ENCODE data around the gene ZNF124. TPM values are rescaled to one million over a fixed set of nuclear protein-coding genes. Genes with fewer than 3 reads are reported as not detected.
"Not testable (repeated sequence)": the region's sequence is repeated elsewhere in the genome, so short reads cannot be mapped to it uniquely, and the experiment has no call there.

Gene ZNF124
- total RNA-seq, 1 experiment from 2014 or later, result 18.8 TPM

DNA sequence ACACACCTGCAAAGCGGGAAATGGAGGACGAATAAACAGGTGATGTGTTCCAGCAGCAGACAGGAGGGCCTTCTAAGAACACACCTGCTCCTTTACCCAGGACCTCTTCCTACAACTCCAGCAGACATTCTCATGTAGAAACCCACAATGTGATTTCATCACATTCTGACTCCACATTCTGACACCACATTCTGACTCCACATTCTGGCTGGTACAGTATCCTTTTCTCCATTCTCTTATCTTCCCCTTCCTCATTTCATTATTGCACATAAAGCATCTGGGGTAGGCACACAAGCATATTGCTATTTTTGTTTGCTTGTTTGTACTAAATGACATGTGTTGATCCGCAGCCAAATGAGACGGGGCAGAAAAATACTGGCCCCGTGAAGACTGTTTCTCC lies 3.6 kb upstream of the ZNF124 start:
- no peaks in the 10 kb centered on the region for H3K4me1 Mint-ChIP-seq (ENCODE audit: insufficient read depth, unreplicated experiment)
- intact Hi-C loops (cut with micrococcal nuclease), result loop anchor here (10.0 kb wide), 1 partner anchor 251 kb away; no protein-coding TSS in a partner anchor
- no peak for DNase-seq (ENCODE audit: unreplicated experiment)
- POLR2A ChIA-PET, result no interaction called here
- CTCF ChIA-PET, result interaction anchor here (0.6 kb wide), 1 partner anchor 32 kb away, joined by 3 read pairs; no protein-coding TSS in a partner anchor
- TF ChIP-seq, protein P1, sequence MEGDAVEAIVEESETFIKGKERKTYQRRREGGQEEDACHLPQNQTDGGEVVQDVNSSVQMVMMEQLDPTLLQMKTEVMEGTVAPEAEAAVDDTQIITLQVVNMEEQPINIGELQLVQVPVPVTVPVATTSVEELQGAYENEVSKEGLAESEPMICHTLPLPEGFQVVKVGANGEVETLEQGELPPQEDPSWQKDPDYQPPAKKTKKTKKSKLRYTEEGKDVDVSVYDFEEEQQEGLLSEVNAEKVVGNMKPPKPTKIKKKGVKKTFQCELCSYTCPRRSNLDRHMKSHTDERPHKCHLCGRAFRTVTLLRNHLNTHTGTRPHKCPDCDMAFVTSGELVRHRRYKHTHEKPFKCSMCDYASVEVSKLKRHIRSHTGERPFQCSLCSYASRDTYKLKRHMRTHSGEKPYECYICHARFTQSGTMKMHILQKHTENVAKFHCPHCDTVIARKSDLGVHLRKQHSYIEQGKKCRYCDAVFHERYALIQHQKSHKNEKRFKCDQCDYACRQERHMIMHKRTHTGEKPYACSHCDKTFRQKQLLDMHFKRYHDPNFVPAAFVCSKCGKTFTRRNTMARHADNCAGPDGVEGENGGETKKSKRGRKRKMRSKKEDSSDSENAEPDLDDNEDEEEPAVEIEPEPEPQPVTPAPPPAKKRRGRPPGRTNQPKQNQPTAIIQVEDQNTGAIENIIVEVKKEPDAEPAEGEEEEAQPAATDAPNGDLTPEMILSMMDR (IDR thresholded peaks at IDR 0.05; ENCODE audit: unreplicated experiment), result no peak
- no peaks in the 10 kb centered on the region for H3K36me3 Mint-ChIP-seq (ENCODE audit: insufficient read depth, unreplicated experiment)
- peaks cover 25% of the 10 kb centered on the region for H3K9me3 Mint-ChIP-seq (ENCODE audit: unreplicated experiment)
- no TSS peak for BruUV-seq (replicated peaks)
- H3K27me3 Mint-ChIP-seq (ENCODE audit: insufficient read depth, unreplicated experiment), result no peaks in the 10 kb centered on the region
- no peak overlapping the region for H3K4me3 Mint-ChIP-seq (ENCODE audit: unreplicated experiment)
- H3K27ac Mint-ChIP-seq (ENCODE audit: low read depth, unreplicated experiment), result no peak overlapping the region

DNA sequence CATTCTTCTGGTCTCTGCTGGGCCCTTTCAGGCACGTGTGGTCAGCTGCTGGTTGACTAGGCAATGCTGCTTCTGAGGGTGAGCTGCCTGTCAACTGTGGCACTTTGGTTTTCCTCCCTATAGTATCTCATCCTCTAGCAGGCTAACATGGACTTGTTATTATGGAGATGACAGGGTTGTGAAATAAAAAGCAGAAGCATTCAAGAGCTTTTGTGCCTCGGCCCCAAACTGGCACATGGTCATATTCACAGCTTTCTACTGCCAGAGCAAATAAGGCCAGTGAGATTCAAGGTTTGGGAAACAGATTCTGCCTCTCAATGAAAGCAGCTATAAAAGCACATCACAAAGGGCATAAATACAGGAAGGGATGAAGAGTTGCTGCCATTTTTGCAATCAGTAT lies 1.6 kb upstream of the ZNF124 start:
- TF ChIP-seq, protein P1 (IDR thresholded peaks at IDR 0.05; ENCODE audit: unreplicated experiment), result no peak
- no peaks in the 10 kb centered on the region for H3K36me3 Mint-ChIP-seq (ENCODE audit: insufficient read depth, unreplicated experiment)
- CTCF ChIA-PET, result interaction anchor here (0.7 to 0.9 kb wide), 3 partner anchors 17 to 217 kb away, joined by 3 read pairs; no protein-coding TSS in a partner anchor
- no peaks in the 10 kb centered on the region for H3K4me1 Mint-ChIP-seq (ENCODE audit: insufficient read depth, unreplicated experiment)
- intact Hi-C loops (cut with micrococcal nuclease), result loop anchor here (10.0 kb wide), 1 partner anchor 249 kb away; no protein-coding TSS in a partner anchor
- POLR2A ChIA-PET, result interaction anchor here (1.1 kb wide), 1 partner anchor 69 kb away, joined by 4 read pairs; the partner anchor contains the start of gene ZNF669
- BruUV-seq (replicated peaks), result no TSS peak
- no peak for DNase-seq (ENCODE audit: unreplicated experiment)
- no peak overlapping the region for H3K4me3 Mint-ChIP-seq (ENCODE audit: unreplicated experiment)
- no peaks in the 10 kb centered on the region for H3K27me3 Mint-ChIP-seq (ENCODE audit: insufficient read depth, unreplicated experiment)
- H3K27ac Mint-ChIP-seq (ENCODE audit: low read depth, unreplicated experiment), result no peak overlapping the region
- H3K9me3 Mint-ChIP-seq (ENCODE audit: unreplicated experiment), result peaks cover 8% of the 10 kb centered on the region

DNA sequence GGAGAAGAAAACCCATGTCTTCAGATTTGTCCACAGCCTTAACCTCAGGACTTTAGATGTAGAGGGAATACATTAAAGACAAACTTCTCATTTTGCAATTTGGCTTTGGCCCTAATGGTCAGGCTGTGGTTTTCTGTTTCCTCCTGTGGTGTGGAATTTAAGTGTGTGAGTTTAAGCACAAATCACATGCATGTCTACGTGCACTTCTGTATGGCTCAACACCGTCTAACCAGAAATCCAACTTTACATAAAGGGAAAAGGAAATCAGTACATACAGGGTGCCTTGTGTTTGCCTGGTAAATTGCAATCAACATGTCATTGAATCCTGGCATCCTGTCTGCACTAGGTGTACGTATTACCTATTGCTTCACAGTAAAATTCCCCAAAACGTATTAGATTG lies 1.2 kb upstream of the ZNF124 start:
- intact Hi-C loops (cut with micrococcal nuclease), result loop anchor here (10.0 kb wide), 1 partner anchor 248 kb away; no protein-coding TSS in a partner anchor
- H3K9me3 Mint-ChIP-seq (ENCODE audit: unreplicated experiment), result peaks cover 8% of the 10 kb centered on the region
- no peaks in the 10 kb centered on the region for H3K27me3 Mint-ChIP-seq (ENCODE audit: insufficient read depth, unreplicated experiment)
- DNase-seq (ENCODE audit: unreplicated experiment), result no peak
- TF ChIP-seq, protein P1 (IDR thresholded peaks at IDR 0.05; ENCODE audit: unreplicated experiment), result no peak
- H3K27ac Mint-ChIP-seq (ENCODE audit: low read depth, unreplicated experiment), result no peak overlapping the region
- no peak overlapping the region for H3K4me3 Mint-ChIP-seq (ENCODE audit: unreplicated experiment)
- ChIA-PET POLR2A (interaction anchor here (1.1 kb wide), 1 partner anchor 69 kb away, joined by 4 read pairs; the partner anchor contains the start of gene ZNF669), CTCF (interaction anchor here (0.7 to 0.9 kb wide), 3 partner anchors 18 to 218 kb away, joined by 3 read pairs; no protein-coding TSS in a partner anchor)
- no peaks in the 10 kb centered on the region for H3K4me1 Mint-ChIP-seq (ENCODE audit: insufficient read depth, unreplicated experiment)
- no peaks in the 10 kb centered on the region for H3K36me3 Mint-ChIP-seq (ENCODE audit: insufficient read depth, unreplicated experiment)
- BruUV-seq (replicated peaks), result no TSS peak

DNA sequence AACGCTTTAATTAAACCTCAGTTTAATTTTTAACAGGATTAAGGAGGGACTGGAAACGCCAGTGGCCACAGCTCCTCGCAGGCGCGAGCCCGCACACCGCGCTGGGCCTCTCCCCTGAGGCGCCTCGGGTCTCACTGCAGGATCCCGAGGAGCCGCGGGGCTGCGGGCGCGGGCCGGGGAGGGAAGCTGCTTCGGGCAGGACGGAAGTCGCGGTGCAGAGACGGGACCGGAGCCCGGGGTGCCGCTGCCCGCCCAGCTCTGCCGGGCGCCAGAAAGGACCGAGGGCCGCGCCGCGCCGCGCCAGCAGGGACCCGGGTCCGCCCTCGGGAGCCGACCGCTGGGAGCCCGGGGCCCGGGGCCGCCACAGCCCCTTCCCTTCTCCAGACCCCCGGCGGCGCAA lies 377 bp downstream of the ZNF124 start:
- CTCF ChIA-PET; H3K27ac Mint-ChIP-seq (ENCODE audit: low read depth, unreplicated experiment); BruUV-seq (replicated peaks); H3K27me3 Mint-ChIP-seq (ENCODE audit: insufficient read depth, unreplicated experiment); H3K4me1 Mint-ChIP-seq (ENCODE audit: insufficient read depth, unreplicated experiment); H3K36me3 Mint-ChIP-seq (ENCODE audit: insufficient read depth, unreplicated experiment); POLR2A ChIA-PET; H3K4me3 Mint-ChIP-seq (ENCODE audit: unreplicated experiment); DNase-seq (ENCODE audit: unreplicated experiment): not testable (repeated sequence)
- peaks cover 22% of the 10 kb centered on the region for H3K9me3 Mint-ChIP-seq (ENCODE audit: unreplicated experiment)
- intact Hi-C loops (cut with micrococcal nuclease), result loop anchor here (10.0 kb wide), 1 partner anchor 247 kb away; no protein-coding TSS in a partner anchor
